Choroid plexus epithelial cell (primary cell): ENCODE results near the gene SRD5A2.

Experiments used
- DNase-seq: peaks from one replicate; pipeline ENCODE4 v3.0.0-alpha.2; 2010; ENCODE audit warnings: low read depth
- H3K4me3 ChIP-seq: 2 replicates; pipeline ENCODE4 v1.5.1; 2011; ENCODE audit warnings: low read depth, mild to moderate bottlenecking, control low read depth, low read length, moderate library complexity
- TF ChIP-seq, protein P1 (sequence below): conservative IDR thresholded peaks from 2 replicates; pipeline ENCODE4 v1.5.1; 2011; ENCODE audit warnings: low read depth, mild to moderate bottlenecking, control low read depth, inconsistent platforms, low read length, moderate library complexity

The SRD5A2 gene, protein sequence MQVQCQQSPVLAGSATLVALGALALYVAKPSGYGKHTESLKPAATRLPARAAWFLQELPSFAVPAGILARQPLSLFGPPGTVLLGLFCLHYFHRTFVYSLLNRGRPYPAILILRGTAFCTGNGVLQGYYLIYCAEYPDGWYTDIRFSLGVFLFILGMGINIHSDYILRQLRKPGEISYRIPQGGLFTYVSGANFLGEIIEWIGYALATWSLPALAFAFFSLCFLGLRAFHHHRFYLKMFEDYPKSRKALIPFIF

DNA sequence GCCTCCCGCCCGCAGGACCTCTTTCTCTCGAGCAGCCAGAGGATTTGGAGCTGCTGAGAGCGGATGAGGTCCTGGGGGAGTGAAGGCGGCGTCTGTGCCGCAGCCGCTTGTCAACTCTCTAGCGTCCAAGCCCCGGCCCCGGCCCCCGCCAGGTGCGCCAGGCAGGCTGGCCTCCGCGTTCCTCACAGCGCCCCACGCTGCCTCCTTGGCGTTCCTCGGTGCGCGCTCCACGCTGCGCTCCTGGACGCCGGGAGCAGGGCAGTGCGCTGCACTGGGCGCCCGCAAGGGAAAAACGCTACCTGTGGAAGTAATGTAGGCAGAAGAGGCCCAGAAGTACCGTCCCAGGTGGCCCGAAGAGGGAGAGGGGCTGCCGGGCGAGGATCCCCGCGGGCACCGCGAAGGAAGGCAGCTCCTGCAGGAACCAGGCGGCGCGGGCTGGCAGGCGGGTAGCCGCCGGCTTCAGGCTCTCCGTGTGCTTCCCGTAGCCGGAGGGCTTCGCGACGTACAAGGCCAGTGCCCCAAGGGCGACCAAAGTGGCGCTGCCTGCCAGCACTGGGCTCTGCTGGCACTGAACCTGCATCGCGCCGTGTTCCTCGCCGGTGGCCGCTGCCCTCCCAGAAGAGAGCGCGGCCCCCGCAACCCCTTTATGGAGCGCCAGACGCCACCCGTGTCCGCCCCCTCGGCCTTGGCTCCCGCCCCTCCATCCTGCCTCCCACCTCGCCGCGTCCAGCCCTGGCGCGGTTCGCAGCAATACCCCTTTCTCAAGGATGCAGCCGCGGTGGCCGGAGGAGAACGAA is at the start of gene SRD5A2:
Gene SRD5A2, minus strand, starts transcription at position 618 of the 797 bp plus-strand sequence. Its CDS starts 38 bp downstream, at position 580.
- H3K4me3 ChIP-seq, result no peak within 1 kb of the TSS
- TF ChIP-seq, protein P1, sequence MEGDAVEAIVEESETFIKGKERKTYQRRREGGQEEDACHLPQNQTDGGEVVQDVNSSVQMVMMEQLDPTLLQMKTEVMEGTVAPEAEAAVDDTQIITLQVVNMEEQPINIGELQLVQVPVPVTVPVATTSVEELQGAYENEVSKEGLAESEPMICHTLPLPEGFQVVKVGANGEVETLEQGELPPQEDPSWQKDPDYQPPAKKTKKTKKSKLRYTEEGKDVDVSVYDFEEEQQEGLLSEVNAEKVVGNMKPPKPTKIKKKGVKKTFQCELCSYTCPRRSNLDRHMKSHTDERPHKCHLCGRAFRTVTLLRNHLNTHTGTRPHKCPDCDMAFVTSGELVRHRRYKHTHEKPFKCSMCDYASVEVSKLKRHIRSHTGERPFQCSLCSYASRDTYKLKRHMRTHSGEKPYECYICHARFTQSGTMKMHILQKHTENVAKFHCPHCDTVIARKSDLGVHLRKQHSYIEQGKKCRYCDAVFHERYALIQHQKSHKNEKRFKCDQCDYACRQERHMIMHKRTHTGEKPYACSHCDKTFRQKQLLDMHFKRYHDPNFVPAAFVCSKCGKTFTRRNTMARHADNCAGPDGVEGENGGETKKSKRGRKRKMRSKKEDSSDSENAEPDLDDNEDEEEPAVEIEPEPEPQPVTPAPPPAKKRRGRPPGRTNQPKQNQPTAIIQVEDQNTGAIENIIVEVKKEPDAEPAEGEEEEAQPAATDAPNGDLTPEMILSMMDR, result no peak
- no peak for DNase-seq

DNA sequence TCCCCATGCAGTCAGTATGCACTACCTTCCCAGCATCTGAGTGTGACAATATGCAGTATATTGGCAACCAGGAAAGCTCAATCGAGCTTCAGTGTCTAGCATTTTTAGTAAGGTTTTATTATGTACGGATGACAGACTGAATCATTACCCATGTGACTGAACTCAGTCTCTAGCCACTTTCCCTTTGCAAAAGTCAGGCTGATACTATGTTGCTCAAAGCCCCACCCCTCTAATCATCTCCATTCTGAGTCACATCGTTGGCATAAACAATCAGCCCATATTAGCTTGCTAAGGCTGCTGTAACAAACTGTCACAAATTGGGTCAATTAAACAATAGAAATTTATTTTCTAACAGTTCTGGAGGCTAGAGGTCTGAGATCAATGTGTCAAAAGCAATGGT is 25.8 kb upstream of the SRD5A2 start:
- no peak for DNase-seq
- TF ChIP-seq, protein P1, result no peak

DNA sequence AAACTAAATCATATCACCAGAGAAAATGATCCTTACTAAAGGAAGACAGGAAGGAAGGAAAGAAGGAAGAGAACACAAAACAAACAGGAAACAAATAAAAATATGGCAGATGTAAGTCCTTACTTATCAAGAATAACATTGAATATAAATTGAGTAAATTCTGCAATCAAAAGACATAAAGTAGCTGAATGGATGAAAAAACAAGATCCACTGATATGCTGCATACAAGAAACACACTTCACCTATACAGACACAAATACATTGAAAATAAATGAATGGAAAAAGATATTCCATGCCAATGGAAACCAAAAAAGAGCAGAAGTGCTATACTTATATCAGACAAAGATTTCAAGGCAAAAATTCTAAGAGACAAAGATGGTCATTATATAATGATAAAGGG is 18.0 kb upstream of the SRD5A2 start:
- H3K4me3 ChIP-seq, result no peak overlapping the region
- TF ChIP-seq, protein P1, result no peak
- DNase-seq, result no peak

More for the DNA sequence above, 25.8 kb upstream of the SRD5A2 start:
- H3K4me3 ChIP-seq, result no peak overlapping the region

DNA sequence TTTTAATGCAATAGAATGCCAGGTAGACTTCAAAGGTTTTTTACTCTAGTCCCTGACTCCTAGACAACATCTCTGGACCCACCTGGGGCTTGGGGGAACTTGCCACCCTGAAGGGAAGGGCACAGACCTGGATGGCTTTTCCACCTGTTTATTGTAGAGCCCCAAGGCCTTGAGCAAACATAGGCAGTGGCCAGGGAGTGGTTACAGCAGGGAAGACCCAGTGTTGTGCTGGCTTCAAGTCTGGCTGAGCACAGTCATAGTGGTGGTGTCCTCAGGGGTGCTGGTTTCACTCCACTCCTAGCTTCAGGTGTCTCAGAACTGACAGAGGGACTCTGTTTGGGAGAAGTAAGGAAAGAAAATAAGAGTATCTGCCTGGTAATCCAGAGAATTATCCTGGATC is 5.5 kb upstream of the SRD5A2 start:
- TF ChIP-seq, protein P1, result no peak
- DNase-seq, result no peak
- no peak overlapping the region for H3K4me3 ChIP-seq

DNA sequence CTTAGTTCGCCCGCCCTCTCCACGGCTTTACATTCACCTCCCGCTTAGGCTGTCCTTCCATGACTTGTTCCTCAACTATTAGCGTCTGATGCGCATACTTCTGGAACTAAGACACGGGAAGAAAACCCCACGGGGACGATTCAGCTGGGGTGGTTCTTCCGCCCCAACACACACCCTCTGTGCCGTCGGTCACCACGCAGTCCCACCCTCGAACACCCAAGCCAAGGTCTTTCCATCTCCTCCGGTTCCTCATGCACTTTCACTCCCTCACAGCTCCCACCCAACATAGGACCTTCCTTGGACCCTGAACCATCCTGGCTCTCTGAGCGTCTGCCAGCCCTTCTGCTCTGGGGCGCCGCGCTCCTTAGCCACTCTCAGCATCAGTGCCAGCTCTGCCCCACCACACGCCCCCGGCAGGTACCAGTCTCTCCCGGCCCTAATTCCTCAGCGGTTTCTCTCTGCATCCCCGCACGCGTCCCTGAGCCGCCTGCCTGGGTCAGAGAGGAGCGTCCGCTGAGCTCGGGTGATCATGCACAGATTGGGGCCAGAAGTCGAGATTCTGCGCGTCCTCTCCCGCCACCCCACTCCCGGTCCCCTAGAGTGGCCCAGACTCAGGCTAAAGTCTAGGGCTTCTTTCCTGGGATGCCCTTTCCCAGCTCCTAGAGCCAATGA is 522 bp upstream of the SRD5A2 start:
- H3K4me3 ChIP-seq, result no peak overlapping the region
- no peak for DNase-seq
- TF ChIP-seq, protein P1, result no peak

DNA sequence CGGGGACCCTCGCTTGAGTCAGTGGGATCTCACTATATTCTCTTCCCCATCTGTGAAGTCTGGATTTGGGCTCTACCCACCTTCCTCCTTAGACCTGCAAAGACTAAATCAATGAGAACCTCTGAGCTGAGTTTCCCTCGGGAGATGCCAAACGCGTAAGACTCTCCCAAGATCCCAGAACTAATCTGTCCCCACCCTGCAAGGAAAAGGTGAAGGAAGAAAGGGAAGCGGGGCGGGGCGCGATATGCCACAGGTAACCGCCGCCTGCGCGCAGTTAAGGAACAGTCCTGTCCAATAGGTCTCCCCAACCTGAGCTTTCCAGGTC is 780 bp downstream of the SRD5A2 start:
- TF ChIP-seq, protein P1, result no peak
- H3K4me3 ChIP-seq, result no peak overlapping the region
- no peak for DNase-seq
